Measurements from ENCODE around the gene HAPSTR1. TPM values are rescaled to one million over a fixed set of nuclear protein-coding genes. Genes with fewer than 3 reads are reported as not detected.

The HAPSTR1 gene, protein sequence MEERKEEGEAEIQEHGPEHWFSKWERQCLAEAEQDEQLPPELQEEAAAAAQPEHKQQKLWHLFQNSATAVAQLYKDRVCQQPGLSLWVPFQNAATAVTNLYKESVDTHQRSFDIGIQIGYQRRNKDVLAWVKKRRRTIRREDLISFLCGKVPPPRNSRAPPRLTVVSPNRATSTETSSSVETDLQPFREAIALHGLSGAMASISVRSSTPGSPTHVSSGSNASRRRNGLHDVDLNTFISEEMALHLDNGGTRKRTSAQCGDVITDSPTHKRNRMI
- 90.4 and 106 TPM in 2 replicates for total RNA-seq

DNA sequence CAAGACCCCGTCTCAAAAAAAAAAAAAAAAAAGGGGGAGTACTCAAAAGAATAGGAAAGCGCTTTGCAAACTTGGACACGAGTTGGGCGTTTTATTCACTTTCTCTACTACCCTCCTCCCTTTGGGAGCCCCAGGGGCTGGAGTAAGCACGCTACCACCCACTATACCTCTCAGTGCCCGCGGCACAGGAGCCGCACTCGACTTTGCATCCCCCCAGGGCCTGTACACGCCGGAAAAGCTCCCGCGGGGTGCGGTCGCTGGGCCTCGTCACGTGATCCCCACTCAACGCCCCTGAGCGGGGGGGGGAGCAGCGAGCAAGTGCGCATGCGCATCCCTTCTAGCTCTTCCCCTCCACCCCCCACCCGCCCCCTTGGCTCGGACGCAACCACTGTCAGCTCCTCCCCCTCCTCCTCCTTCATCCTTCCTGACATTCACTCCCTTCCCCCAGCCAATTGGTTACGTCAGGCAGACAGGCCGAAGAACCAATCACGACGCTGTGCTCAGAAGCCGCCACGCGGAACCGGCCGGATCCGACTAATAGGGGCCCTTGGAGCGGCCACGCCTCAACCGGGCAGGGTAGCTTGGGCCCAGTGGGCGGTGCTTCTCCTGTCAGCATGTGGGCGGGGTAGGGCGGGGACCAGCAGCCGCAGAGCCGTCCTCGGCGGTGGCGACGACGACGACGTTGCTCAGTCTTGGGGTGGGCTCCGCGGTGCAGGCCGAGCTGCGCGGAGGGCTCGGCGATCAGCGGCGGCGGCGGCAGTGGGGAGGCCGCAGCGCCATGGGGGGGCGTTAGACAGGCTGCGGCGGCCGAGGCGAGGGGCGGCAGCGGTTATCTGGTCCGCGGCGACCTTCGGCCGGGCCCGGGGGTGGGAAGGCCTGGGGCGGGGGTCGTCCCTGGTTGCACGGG is at the start of gene HAPSTR1:
Gene HAPSTR1, plus strand, starts transcription at position 685 of the 907 bp plus-strand sequence. CDS start 401 bp downstream, outside the sequence.

Other genes starting within 250 kb of the HAPSTR1 start
- gene CARHSP1, start 222.6 kb upstream of the HAPSTR1 start, total RNA-seq: 111 and 148 TPM in 2 replicates
- gene LITAFD, start 209.3 kb upstream of the HAPSTR1 start, total RNA-seq: not detected in 2 replicates
- 53.6 and 55.8 TPM in 2 replicates for gene USP7, start 127.7 kb upstream of the HAPSTR1 start, total RNA-seq

All from uterine smooth muscle cell (primary cell).